ENCODE results near the gene TGFBR3.

DNA sequence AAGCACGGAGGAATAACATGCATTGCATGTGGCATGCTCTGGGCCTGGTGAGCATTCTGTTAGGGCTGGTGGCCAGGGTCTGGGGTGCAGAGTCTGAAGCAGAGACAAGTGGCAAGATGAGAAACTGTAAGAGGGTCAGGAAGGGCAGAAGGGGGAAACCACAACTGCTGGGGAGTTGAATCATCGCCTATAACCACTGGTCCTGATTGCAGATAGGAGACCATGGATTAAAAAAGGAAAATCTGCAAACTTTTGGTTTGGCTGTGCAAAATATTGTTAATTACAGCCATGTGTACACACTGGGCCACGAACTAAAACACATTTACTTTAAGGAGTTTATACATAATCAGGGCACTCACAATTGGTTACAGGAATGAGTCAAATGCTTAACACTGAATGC is 76.6 kb downstream of the TGFBR3 start:
- TF ChIP-seq EZH2 (IDR thresholded peaks at IDR 0.05; ENCODE audit: borderline replicate concordance, low read length) = no peak
- TF ChIP-seq, protein P1, sequence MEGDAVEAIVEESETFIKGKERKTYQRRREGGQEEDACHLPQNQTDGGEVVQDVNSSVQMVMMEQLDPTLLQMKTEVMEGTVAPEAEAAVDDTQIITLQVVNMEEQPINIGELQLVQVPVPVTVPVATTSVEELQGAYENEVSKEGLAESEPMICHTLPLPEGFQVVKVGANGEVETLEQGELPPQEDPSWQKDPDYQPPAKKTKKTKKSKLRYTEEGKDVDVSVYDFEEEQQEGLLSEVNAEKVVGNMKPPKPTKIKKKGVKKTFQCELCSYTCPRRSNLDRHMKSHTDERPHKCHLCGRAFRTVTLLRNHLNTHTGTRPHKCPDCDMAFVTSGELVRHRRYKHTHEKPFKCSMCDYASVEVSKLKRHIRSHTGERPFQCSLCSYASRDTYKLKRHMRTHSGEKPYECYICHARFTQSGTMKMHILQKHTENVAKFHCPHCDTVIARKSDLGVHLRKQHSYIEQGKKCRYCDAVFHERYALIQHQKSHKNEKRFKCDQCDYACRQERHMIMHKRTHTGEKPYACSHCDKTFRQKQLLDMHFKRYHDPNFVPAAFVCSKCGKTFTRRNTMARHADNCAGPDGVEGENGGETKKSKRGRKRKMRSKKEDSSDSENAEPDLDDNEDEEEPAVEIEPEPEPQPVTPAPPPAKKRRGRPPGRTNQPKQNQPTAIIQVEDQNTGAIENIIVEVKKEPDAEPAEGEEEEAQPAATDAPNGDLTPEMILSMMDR (conservative IDR thresholded peaks at IDR 0.05 in 1 of 2, IDR thresholded peaks at IDR 0.05 in 1 of 2; ENCODE audit: extremely low read depth in 1 of 2, insufficient read depth in 1 of 2, low read depth in 1 of 2, low read length in 2 of 2) = no peak

Measured in mammary epithelial cell (primary cell).